ENCODE data around the gene CORIN. TPM values are rescaled to one million over a fixed set of nuclear protein-coding genes. Genes with fewer than 3 reads are reported as not detected.

CORIN gene, protein sequence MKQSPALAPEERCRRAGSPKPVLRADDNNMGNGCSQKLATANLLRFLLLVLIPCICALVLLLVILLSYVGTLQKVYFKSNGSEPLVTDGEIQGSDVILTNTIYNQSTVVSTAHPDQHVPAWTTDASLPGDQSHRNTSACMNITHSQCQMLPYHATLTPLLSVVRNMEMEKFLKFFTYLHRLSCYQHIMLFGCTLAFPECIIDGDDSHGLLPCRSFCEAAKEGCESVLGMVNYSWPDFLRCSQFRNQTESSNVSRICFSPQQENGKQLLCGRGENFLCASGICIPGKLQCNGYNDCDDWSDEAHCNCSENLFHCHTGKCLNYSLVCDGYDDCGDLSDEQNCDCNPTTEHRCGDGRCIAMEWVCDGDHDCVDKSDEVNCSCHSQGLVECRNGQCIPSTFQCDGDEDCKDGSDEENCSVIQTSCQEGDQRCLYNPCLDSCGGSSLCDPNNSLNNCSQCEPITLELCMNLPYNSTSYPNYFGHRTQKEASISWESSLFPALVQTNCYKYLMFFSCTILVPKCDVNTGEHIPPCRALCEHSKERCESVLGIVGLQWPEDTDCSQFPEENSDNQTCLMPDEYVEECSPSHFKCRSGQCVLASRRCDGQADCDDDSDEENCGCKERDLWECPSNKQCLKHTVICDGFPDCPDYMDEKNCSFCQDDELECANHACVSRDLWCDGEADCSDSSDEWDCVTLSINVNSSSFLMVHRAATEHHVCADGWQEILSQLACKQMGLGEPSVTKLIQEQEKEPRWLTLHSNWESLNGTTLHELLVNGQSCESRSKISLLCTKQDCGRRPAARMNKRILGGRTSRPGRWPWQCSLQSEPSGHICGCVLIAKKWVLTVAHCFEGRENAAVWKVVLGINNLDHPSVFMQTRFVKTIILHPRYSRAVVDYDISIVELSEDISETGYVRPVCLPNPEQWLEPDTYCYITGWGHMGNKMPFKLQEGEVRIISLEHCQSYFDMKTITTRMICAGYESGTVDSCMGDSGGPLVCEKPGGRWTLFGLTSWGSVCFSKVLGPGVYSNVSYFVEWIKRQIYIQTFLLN
- total RNA-seq, result 2.5 TPM

GRCh38 chr4:47837908-47838294 is at the start of gene CORIN:
Gene CORIN, minus strand, starts transcription at chr4:47838067. Its CDS starts 118 bp downstream, at chr4:47837949.

Small RNAs within 50 kb of the gene (small RNA-seq; reads per million reads assigned to genes)
- gene MIR8053, result not detected

Other genes starting within 250 kb of the CORIN start
- gene NFXL1, start 76.5 kb upstream of the CORIN start, total RNA-seq, result 21.9 TPM
- gene CNGA1, start 178.6 kb upstream of the CORIN start, total RNA-seq, result 0.46 TPM
- gene NIPAL1, start 178.7 kb upstream of the CORIN start, total RNA-seq, result 3.0 TPM